Loucy (cell line): ENCODE data around the gene INTS2.

ENCODE experiments used
- H2AFZ ChIP-seq: fragments of 200-600 bp; sonication (generic); 2 replicates; pipeline ENCODE4 v1.6.0; 2016; ENCODE audit warnings: antibody characterized with exemption, mild to moderate bottlenecking, low read length, moderate library complexity
- H3F3A ChIP-seq: fragments of 200-600 bp; 2 replicates; pipeline ENCODE4 v1.6.0; 2016; ENCODE audit warnings: antibody characterized with exemption, low read depth, mild to moderate bottlenecking
- H3K27me3 ChIP-seq: fragments of 200-600 bp; sonication (generic); 2 replicates; pipeline ENCODE4 v1.6.1; 2014; ENCODE audit warnings: low read length, mild to moderate bottlenecking; ENCODE audit not compliant: insufficient read depth, poor library complexity, severe bottlenecking
- H3K36me3 ChIP-seq: fragments of 200-600 bp; sonication (generic); 2 replicates; pipeline ENCODE4 v1.6.1; 2016; ENCODE audit warnings: low read length; ENCODE audit not compliant: insufficient read depth
- H3K4me1 ChIP-seq: fragments of 200-600 bp; sonication (generic); 2 replicates; pipeline ENCODE4 v1.5.1; 2014; ENCODE audit warnings: low read length, mild to moderate bottlenecking; ENCODE audit not compliant: insufficient read depth, poor library complexity, severe bottlenecking
- H3K4me2 ChIP-seq: fragments of 200-600 bp; sonication (generic); 2 replicates; pipeline ENCODE4 v1.6.0; 2014; ENCODE audit warnings: antibody characterized with exemption, low read length, low read depth, mild to moderate bottlenecking; ENCODE audit not compliant: poor library complexity, severe bottlenecking
- H3K4me3 ChIP-seq: fragments of 200-600 bp; sonication (generic); 2 replicates; pipeline ENCODE4 v1.5.1; 2014; ENCODE audit warnings: low read length, mild to moderate bottlenecking, mixed read lengths; ENCODE audit not compliant: poor library complexity, severe bottlenecking
- H3K79me2 ChIP-seq: fragments of 200-600 bp; sonication (generic); 2 replicates; pipeline ENCODE4 v1.6.1; 2014; ENCODE audit warnings: low read length; ENCODE audit not compliant: insufficient read depth
- H3K9ac ChIP-seq: fragments of 200-600 bp; sonication (generic); 2 replicates; pipeline ENCODE4 v1.6.0; 2014; ENCODE audit warnings: mild to moderate bottlenecking, low read depth, low read length, moderate library complexity; ENCODE audit not compliant: poor library complexity, severe bottlenecking
- H3K9me2 ChIP-seq: fragments of 200-600 bp; sonication (generic); replicated peaks from 2 replicates; pipeline ENCODE4 v1.6.1; 2016; ENCODE audit warnings: low read depth, low read length, mixed read lengths
- H3K9me3 ChIP-seq: fragments of 200-600 bp; sonication (generic); 2 replicates; pipeline ENCODE4 v1.6.1; 2014; ENCODE audit warnings: mild to moderate bottlenecking, antibody characterized with exemption, low read length, low read depth; ENCODE audit not compliant: insufficient read depth
- H4K20me1 ChIP-seq: fragments of 200-600 bp; sonication (generic); 2 replicates; pipeline ENCODE4 v1.6.0; 2014; ENCODE audit warnings: antibody characterized with exemption, low read length, mild to moderate bottlenecking; ENCODE audit not compliant: insufficient read depth, poor library complexity, severe bottlenecking
- EZH2phosphoT487 ChIP-seq: fragments of 200-600 bp; IDR thresholded peaks from 2 replicates; pipeline ENCODE4 v1.6.1; 2018; ENCODE audit warnings: antibody characterized with exemption, mild to moderate bottlenecking, moderate library complexity, borderline replicate concordance
- TF ChIP-seq, protein P1 (sequence below): fragments of 200-600 bp; sonication (generic); conservative IDR thresholded peaks from 2 replicates; pipeline ENCODE4 v1.5.1; 2014; ENCODE audit warnings: mild to moderate bottlenecking, antibody characterized with exemption, low read length

Gene INTS2

DNA sequence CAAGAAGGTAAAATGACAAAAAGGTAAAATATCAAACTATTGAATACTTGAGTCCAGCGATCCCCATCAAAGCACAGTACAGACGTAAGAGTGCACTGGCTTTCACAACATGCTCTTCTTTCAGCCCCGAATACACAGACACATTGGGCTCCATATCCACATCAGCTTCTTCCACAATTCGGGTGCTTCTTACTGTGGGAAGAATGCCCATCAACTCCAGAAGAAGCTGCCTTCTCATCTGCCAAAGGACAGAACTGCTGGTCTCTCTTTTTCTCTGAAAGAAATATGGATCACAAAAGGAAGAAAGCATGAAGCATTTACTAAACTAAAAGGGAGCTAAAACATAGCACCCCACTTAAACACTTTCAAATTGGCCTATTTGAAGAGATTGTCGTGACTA lies 20.4 kb downstream of the INTS2 start:
- Histone ChIP-seq H2AFZ (no peak overlapping the region), H3K27me3 (no peaks in the 10 kb centered on the region), H3K9me3 (no peaks in the 10 kb centered on the region), H3K9ac (no peak overlapping the region), H4K20me1 (no peaks in the 10 kb centered on the region), H3K36me3 (peaks cover 79% of the 10 kb centered on the region; the same call in 1 of the 2 replicates), H3K9me2 (no peaks in the 10 kb centered on the region), H3K4me1 (no peaks in the 10 kb centered on the region), H3F3A (no peaks in the 10 kb centered on the region), H3K79me2 (no peaks in the 10 kb centered on the region), H3K4me3 (no peak overlapping the region), H3K4me2 (no peak overlapping the region)
- TF ChIP-seq, protein P1, sequence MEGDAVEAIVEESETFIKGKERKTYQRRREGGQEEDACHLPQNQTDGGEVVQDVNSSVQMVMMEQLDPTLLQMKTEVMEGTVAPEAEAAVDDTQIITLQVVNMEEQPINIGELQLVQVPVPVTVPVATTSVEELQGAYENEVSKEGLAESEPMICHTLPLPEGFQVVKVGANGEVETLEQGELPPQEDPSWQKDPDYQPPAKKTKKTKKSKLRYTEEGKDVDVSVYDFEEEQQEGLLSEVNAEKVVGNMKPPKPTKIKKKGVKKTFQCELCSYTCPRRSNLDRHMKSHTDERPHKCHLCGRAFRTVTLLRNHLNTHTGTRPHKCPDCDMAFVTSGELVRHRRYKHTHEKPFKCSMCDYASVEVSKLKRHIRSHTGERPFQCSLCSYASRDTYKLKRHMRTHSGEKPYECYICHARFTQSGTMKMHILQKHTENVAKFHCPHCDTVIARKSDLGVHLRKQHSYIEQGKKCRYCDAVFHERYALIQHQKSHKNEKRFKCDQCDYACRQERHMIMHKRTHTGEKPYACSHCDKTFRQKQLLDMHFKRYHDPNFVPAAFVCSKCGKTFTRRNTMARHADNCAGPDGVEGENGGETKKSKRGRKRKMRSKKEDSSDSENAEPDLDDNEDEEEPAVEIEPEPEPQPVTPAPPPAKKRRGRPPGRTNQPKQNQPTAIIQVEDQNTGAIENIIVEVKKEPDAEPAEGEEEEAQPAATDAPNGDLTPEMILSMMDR: no peak

DNA sequence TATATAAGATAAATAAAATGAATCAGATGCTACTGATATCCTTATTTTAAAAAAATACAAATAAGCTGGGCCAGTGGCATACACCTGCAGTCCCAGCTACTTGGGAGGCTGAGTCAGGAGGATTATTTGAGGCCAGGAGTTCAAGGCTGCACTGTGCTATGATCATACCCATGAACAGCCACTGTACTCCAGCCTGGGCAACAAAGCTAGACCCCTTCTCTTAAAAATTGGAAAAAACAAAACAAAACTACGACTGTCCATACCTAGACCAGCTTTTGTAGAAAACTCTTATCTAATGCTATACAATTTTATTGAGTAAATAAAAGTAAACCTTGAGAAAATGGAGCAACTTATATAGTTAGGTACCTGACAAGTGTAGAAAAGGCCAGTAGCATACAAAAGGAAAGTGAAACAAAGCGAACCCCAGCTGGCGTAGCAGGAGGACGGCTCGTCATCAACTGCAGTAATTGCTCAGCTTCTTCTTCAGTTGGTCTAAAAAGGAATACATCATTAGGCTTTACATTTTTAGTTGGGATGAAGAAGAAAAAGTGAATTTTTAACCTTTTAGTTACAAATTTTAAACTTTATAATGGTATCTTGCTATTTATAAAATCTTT lies 23.6 kb downstream of the INTS2 start:
- H3K9me2 ChIP-seq: no peaks in the 10 kb centered on the region
- TF ChIP-seq EZH2phosphoT487: no peak
- TF ChIP-seq, protein P1: no peak
- H2AFZ ChIP-seq: no peak overlapping the region
- no peaks in the 10 kb centered on the region for H3K9me3 ChIP-seq
- no peaks in the 10 kb centered on the region for H3K27me3 ChIP-seq
- no peak overlapping the region for H3K4me2 ChIP-seq
- peaks cover 67% of the 10 kb centered on the region; the same call in 1 of the 2 replicates for H3K36me3 ChIP-seq
- H3F3A ChIP-seq: no peaks in the 10 kb centered on the region
- no peaks in the 10 kb centered on the region for H3K79me2 ChIP-seq
- H4K20me1 ChIP-seq: no peaks in the 10 kb centered on the region
- no peaks in the 10 kb centered on the region for H3K4me1 ChIP-seq
- H3K4me3 ChIP-seq: no peak overlapping the region
- no peak overlapping the region for H3K9ac ChIP-seq

DNA sequence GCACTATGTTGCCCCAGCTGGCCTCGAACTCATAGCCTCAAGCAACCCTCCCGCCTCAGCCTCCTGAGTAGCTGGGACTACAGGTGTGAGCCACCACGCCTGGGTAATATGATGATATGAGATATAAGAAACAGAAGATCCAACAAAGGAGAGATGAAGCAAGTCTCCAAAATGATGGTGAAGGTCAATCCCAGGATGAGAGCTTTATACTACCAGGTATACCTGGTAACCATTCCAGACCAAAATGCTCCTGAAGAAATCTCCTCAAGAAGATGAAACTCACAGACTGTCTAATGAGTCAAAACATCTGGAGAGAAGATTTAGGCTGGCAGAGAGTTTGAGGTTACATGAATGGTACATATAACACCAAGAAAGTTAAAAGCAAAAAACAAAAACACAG lies 24.5 kb downstream of the INTS2 start:
- Histone ChIP-seq H4K20me1 (no peaks in the 10 kb centered on the region), H3K27me3 (no peaks in the 10 kb centered on the region), H3K4me2 (no peak overlapping the region), H3K4me3 (no peak overlapping the region), H3K36me3 (peaks cover 61% of the 10 kb centered on the region; the same call in 1 of the 2 replicates), H2AFZ (no peak overlapping the region), H3K9me2 (no peaks in the 10 kb centered on the region), H3F3A (no peaks in the 10 kb centered on the region), H3K9me3 (no peaks in the 10 kb centered on the region), H3K9ac (no peak overlapping the region), H3K4me1 (no peaks in the 10 kb centered on the region), H3K79me2 (no peaks in the 10 kb centered on the region)
- no peak for TF ChIP-seq EZH2phosphoT487
- TF ChIP-seq, protein P1: no peak
